ENCODE data around the gene NAT16. TPM values are rescaled to one million over a fixed set of nuclear protein-coding genes. Genes with fewer than 3 reads are reported as not detected.
A peak's percentile ranks its signal among the peaks of the same experiment; 100 is the strongest.

NAT16 gene
- total and polyA plus RNA-seq, 2 of the 13 experiments (the other 11 are each of a cell fraction or from before 2014, with no cell fraction given): 0.04 TPM; not detected in 1

DNA sequence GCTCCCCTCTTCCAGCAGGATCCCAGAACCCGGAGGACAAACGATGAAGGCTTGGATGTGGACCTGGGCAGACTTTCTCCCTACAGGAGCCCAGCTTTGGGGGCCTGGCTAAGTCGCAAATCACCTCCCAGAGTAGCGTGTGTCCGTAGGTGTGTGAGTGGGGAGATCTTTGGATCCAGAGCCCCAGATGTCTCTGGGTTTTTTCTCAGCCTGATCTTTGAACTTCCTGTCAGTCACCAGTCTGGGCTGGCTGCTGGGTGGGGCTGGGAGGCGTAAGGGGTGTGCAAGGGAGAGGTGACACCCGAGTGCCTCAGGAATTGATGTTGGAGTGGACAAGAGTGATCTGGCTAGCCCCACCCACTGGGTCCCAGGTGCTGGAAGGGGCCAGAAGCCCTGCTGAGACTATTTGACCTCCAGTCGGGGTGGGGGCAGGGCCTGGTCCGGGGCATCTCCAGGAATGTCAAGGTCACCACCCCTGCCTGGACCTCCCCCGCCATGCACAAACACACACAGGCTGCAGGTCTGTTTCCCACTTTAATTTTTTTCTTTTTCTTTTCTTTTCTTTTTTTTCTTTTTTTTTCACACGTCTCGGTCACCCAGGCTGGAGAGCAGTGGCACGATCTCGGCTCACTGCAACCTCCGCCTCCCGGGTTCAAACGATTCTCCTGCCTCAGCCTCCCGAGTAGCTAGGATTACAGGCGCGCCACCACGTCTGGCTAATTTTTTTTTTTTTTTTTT lies 20.9 kb upstream of the NAT16 start, which contains the start of gene MOGAT3 (continued):
- TF ChIP-seq ZNF501 (CRISPR knock-in tag; IDR thresholded peaks at IDR 0.05): peak; percentile 56; the same call in 1 of the 2 replicates
- TF ChIP-seq, protein P1, sequence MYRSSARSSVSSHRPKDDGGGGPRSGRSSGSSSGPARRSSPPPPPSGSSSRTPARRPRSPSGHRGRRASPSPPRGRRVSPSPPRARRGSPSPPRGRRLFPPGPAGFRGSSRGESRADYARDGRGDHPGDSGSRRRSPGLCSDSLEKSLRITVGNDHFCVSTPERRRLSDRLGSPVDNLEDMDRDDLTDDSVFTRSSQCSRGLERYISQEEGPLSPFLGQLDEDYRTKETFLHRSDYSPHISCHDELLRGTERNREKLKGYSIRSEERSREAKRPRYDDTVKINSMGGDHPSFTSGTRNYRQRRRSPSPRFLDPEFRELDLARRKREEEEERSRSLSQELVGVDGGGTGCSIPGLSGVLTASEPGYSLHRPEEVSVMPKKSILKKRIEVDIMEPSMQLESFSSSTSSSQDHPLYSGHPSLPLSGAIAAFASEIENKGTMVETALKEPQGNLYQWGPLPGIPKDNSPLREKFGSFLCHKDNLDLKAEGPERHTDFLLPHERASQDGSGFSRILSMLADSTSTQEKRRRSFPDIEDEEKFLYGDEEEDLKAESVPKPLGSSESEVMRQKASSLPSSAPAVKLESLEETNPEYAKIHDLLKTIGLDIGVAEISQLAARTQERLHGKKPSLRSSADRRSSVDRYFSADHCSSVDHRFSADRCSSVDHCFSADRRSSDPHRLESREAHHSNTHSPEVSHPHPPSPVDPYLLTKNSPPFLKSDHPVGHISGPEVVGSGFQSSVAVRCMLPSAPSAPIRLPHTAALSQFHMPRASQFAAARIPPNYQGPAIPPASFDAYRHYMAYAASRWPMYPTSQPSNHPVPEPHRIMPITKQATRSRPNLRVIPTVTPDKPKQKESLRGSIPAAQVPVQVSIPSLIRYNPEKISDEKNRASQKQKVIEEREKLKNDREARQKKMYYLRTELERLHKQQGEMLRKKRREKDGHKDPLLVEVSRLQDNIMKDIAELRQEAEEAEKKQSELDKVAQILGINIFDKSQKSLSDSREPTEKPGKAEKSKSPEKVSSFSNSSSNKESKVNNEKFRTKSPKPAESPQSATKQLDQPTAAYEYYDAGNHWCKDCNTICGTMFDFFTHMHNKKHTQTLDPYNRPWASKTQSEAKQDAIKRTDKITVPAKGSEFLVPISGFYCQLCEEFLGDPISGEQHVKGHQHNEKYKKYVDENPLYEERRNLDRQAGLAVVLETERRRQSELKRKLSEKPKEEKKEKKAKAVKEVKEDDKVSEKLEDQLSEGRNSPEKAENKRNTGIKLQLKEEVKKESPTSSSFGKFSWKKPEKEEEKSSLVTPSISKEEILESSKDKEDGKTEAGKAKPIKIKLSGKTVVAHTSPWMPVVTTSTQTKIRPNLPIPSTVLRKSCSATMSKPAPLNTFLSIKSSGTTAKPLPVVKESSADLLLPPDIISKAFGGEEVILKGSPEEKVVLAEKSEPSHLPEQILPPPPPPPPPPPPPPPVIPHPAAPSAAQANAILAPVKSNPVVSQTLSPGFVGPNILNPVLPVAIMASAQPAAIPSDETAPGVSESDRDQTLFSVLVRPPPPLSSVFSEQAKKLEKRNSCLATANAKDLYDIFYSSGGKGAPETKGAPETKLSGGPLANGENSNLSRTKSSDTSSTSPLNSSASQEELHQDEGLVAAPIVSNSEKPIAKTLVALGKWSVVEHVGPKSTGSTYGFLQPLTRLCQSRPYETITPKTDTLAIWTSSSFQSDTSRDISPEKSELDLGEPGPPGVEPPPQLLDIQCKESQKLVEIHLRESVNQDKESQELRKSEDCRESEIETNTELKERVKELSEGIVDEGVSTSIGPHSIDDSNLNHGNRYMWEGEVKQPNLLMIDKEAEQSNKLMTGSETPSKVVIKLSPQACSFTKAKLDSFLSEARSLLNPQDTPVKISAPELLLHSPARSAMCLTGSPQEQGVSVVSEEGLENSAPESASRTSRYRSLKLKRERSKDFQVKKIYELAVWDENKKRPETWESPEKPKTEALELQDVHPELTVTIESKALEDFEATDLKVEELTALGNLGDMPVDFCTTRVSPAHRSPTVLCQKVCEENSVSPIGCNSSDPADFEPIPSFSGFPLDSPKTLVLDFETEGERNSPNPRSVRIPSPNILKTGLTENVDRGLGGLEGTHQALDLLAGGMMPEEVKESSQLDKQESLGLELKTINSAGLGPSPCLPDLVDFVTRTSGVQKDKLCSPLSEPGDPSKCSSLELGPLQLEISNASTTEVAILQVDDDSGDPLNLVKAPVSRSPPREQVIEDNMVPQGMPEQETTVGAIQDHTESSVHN (CRISPR knock-in tag; IDR thresholded peaks at IDR 0.05): peak; percentile 83; the same call in 1 of the 2 replicates
- TF ChIP-seq PHB2 (IDR thresholded peaks at IDR 0.05; ENCODE audit: partially characterized antibody): no peak
- TF ChIP-seq, protein P2, sequence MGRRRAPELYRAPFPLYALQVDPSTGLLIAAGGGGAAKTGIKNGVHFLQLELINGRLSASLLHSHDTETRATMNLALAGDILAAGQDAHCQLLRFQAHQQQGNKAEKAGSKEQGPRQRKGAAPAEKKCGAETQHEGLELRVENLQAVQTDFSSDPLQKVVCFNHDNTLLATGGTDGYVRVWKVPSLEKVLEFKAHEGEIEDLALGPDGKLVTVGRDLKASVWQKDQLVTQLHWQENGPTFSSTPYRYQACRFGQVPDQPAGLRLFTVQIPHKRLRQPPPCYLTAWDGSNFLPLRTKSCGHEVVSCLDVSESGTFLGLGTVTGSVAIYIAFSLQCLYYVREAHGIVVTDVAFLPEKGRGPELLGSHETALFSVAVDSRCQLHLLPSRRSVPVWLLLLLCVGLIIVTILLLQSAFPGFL (CRISPR knock-in tag; IDR thresholded peaks at IDR 0.05): no peak
- no peak for TF ChIP-seq HMGA1 (CRISPR knock-in tag; conservative IDR thresholded peaks at IDR 0.05)
- no peak for TF ChIP-seq ZNF605 (CRISPR knock-in tag; IDR thresholded peaks at IDR 0.05)
- no peak for TF ChIP-seq HOXA9 (CRISPR knock-in tag; IDR thresholded peaks at IDR 0.05; ENCODE audit: borderline replicate concordance)
- TF ChIP-seq ADNP (CRISPR knock-in tag; IDR thresholded peaks at IDR 0.05): no peak
- TF ChIP-seq CBX5 (CRISPR knock-in tag; IDR thresholded peaks at IDR 0.05; ENCODE audit: borderline replicate concordance): peak; percentile 70
- TF ChIP-seq ARHGAP35 (CRISPR knock-in tag; IDR thresholded peaks at IDR 0.05; ENCODE audit: borderline replicate concordance): no peak
- TF ChIP-seq, protein P3, sequence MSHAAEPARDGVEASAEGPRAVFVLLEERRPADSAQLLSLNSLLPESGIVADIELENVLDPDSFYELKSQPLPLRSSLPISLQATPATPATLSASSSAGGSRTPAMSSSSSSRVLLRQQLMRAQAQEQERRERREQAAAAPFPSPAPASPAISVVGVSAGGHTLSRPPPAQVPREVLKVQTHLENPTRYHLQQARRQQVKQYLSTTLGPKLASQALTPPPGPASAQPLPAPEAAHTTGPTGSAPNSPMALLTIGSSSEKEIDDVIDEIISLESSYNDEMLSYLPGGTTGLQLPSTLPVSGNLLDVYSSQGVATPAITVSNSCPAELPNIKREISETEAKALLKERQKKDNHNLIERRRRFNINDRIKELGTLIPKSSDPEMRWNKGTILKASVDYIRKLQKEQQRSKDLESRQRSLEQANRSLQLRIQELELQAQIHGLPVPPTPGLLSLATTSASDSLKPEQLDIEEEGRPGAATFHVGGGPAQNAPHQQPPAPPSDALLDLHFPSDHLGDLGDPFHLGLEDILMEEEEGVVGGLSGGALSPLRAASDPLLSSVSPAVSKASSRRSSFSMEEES (CRISPR knock-in tag; IDR thresholded peaks at IDR 0.05): peak; percentile 66
- TF ChIP-seq ZNF788 (CRISPR knock-in tag; IDR thresholded peaks at IDR 0.05; ENCODE audit: borderline replicate concordance): peak; percentile 80
- TF ChIP-seq ZNF703 (CRISPR knock-in tag; IDR thresholded peaks at IDR 0.05; ENCODE audit: borderline replicate concordance): no peak
- TF ChIP-seq ZNF138 (CRISPR knock-in tag; IDR thresholded peaks at IDR 0.05; ENCODE audit: low read depth): no peak
- TF ChIP-seq, protein P4, sequence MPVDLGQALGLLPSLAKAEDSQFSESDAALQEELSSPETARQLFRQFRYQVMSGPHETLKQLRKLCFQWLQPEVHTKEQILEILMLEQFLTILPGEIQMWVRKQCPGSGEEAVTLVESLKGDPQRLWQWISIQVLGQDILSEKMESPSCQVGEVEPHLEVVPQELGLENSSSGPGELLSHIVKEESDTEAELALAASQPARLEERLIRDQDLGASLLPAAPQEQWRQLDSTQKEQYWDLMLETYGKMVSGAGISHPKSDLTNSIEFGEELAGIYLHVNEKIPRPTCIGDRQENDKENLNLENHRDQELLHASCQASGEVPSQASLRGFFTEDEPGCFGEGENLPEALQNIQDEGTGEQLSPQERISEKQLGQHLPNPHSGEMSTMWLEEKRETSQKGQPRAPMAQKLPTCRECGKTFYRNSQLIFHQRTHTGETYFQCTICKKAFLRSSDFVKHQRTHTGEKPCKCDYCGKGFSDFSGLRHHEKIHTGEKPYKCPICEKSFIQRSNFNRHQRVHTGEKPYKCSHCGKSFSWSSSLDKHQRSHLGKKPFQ (CRISPR knock-in tag; IDR thresholded peaks at IDR 0.05; ENCODE audit: insufficient replicate concordance): peak; percentile 68
- peak; percentile 14; the same call in 1 of the 2 replicates for TF ChIP-seq ZSCAN29 (CRISPR knock-in tag; conservative IDR thresholded peaks at IDR 0.05)
- no peak for TF ChIP-seq RFX1 (IDR thresholded peaks at IDR 0.05)
